ENCODE data around the gene IFI30. TPM values are rescaled to one million over a fixed set of nuclear protein-coding genes. Genes with fewer than 3 reads are reported as not detected.

Gene IFI30
- total RNA-seq, 3 donors from 2014 or later = 46.6 to 122 (median 49.4) TPM

GRCh38 chr19:18218600-18218999 is 45.0 kb downstream of the IFI30 start:
- Histone ChIP-seq H3K4me1 (ENCODE audit: low read depth) (no peaks in the 10 kb centered on the region), H3K36me3 (ENCODE audit: low read depth) (no peaks in the 10 kb centered on the region), H3K4me3 (no peak overlapping the region), H3K9me3 (no peaks in the 10 kb centered on the region)
- TF ChIP-seq, protein P1, sequence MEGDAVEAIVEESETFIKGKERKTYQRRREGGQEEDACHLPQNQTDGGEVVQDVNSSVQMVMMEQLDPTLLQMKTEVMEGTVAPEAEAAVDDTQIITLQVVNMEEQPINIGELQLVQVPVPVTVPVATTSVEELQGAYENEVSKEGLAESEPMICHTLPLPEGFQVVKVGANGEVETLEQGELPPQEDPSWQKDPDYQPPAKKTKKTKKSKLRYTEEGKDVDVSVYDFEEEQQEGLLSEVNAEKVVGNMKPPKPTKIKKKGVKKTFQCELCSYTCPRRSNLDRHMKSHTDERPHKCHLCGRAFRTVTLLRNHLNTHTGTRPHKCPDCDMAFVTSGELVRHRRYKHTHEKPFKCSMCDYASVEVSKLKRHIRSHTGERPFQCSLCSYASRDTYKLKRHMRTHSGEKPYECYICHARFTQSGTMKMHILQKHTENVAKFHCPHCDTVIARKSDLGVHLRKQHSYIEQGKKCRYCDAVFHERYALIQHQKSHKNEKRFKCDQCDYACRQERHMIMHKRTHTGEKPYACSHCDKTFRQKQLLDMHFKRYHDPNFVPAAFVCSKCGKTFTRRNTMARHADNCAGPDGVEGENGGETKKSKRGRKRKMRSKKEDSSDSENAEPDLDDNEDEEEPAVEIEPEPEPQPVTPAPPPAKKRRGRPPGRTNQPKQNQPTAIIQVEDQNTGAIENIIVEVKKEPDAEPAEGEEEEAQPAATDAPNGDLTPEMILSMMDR (IDR thresholded peaks at IDR 0.05) = no peak
- no peak for ATAC-seq
- DNase-seq = no peak
- intact Hi-C loops (cut with DNase I, micrococcal nuclease) = no loop called here

GRCh38 chr19:18219911-18220631 is 46.5 kb downstream of the IFI30 start:
- no peak overlapping the region for H3K4me3 ChIP-seq
- H3K9me3 ChIP-seq = no peaks in the 10 kb centered on the region
- H3K36me3 ChIP-seq (ENCODE audit: low read depth) = peaks cover 3% of the 10 kb centered on the region
- intact Hi-C loops (cut with DNase I, micrococcal nuclease) = no loop called here
- no peak for DNase-seq
- no peak for ATAC-seq
- peaks cover 12% of the 10 kb centered on the region for H3K4me1 ChIP-seq (ENCODE audit: low read depth)
- TF ChIP-seq, protein P1 (IDR thresholded peaks at IDR 0.05) = no peak

- H3K4me3 ChIP-seq = no peak overlapping the region
- DNase-seq (peak in 2 of 3 donors; percentile 35 to 47), ATAC-seq (no peak)
- intact Hi-C loops (cut with DNase I, micrococcal nuclease) = no loop called here
- peaks cover 12% of the 10 kb centered on the region for H3K4me1 ChIP-seq (ENCODE audit: low read depth)
- TF ChIP-seq, protein P1 (IDR thresholded peaks at IDR 0.05) = no peak
- H3K9me3 ChIP-seq = no peaks in the 10 kb centered on the region
- H3K36me3 ChIP-seq (ENCODE audit: low read depth) = peaks cover 3% of the 10 kb centered on the region
Measured at GRCh38 chr19:18220632-18221275, 47.1 kb downstream of the IFI30 start.

DNA sequence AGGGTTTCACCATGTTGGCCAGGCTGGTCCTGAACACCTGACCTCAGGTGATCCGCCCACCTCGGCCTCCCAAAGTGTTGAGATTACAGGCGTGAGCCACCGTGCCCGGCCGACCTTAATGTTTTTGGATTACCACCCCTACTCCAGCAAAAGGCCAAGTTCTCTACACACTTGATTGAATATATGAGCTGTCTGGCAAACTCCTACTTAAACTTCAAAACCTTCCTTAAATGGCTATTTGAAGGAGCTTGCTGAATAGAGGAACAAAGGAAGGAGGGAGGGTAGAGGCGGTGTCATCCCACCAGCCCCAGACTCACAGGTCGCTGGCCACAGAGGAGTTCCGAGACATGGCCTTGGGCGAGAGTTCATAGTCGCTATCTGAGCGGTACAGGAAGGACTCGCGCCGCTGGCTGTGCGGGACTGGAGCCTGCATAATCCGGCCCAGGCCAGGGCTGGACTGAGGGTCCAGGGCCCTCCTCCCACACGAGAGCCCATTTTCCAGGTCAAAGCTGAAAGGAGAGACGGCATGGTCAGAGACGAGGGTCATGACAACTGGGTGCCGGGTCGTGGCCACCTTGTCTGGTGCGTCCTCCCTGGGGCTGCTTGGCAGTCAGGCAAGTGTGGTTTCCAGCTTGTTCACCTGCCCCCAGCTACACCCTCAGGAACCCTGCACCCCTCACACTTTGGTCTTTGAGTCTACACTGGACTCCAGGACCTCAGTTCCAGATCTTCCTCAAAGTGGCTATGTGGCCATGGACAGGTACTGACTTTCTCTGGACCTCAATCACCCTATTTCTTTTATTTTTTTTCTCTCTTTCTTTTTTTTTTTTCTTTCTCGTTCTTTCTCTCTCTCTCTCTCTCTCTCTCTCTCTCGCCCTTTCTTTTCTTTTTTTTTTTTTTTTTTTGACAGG is 48.5 kb downstream of the IFI30 start:
- peaks cover 15% of the 10 kb centered on the region for H3K4me1 ChIP-seq (ENCODE audit: low read depth)
- DNase-seq = no peak
- H3K9me3 ChIP-seq = no peaks in the 10 kb centered on the region
- intact Hi-C loops (cut with DNase I, micrococcal nuclease) = no loop called here
- ATAC-seq = no peak
- TF ChIP-seq, protein P1 (IDR thresholded peaks at IDR 0.05) = no peak
- no peak overlapping the region for H3K4me3 ChIP-seq
- H3K36me3 ChIP-seq (ENCODE audit: low read depth) = peaks cover 3% of the 10 kb centered on the region

DNA sequence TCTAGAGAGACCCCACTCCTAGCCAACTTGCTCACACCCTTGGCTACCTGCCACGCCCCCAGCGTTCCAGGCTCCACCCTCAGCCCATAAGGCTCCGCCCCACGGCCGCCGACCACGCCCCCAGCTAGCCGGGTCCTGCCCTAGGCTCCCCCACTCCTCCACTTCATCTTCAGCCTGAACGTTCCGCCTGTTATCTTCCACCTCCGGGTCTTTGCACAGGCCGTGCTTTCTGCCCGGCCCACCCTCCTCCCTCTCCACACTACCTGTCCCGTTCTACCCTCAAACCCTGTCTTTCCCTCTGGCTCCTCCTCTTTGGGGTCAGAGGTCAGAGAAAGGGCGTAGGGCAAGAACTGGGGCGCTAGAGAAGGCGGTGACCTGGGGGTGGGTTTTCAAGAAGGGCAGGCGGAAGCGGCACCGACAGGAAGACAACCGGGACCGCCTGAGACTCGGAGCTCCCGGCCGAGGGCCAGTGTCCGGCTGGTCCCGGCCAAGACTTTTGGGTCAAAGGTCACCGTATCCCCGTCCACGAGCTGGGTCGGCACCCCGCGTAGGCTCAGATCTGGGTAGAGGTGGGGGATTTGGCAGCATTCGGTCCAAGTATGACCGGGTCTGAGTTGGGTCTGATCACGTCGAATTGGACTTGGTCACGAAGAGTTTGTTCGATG is 50.4 kb downstream of the IFI30 start:
- DNase-seq (peak; percentile 47 to 74 (median 70)), ATAC-seq (peak; percentile 51)
- Histone ChIP-seq H3K9me3 (no peaks in the 10 kb centered on the region), H3K4me3 (no peak overlapping the region), H3K36me3 (ENCODE audit: low read depth) (peaks cover 3% of the 10 kb centered on the region), H3K4me1 (ENCODE audit: low read depth) (peaks cover 15% of the 10 kb centered on the region)
- intact Hi-C loops (cut with DNase I, micrococcal nuclease) = no loop called here
- TF ChIP-seq, protein P1 (IDR thresholded peaks at IDR 0.05) = no peak

Data from mucosa of descending colon (tissue), 3 donors.